H1 (cell line): ENCODE measurements around the gene CACNB2. TPM values are rescaled to one million over a fixed set of nuclear protein-coding genes. Genes with fewer than 3 reads are reported as not detected.

ENCODE experiments used
- CHD2 ChIP-seq: IDR thresholded peaks from 2 replicates; pipeline ENCODE4 v1.6.1; 2012; ENCODE audit warnings: low read length, improper control_type of control experiment
- NANOG ChIP-seq: IDR thresholded peaks from 2 replicates; pipeline ENCODE4 v1.6.1; 2011; ENCODE audit warnings: low read length, low read depth, mild to moderate bottlenecking, inconsistent platforms; ENCODE audit not compliant: insufficient read depth, poor library complexity, severe bottlenecking
- NRF1 ChIP-seq: IDR thresholded peaks from 2 replicates; pipeline ENCODE4 v1.6.1; 2011; ENCODE audit warnings: mild to moderate bottlenecking, low read depth, low read length, improper control_type of control experiment
- POLR2A ChIP-seq, 2 experiments: IDR thresholded peaks; 1 replicate in 1 of 2; 2 replicates in 1 of 2; pipeline ENCODE4 v1.6.1; 2011; ENCODE audit warnings: low read depth in 2 of 2, low read length in 2 of 2, mild to moderate bottlenecking in 2 of 2; ENCODE audit errors: control extremely low read depth in 1 of 2
- SP2 ChIP-seq: IDR thresholded peaks from 2 replicates; pipeline ENCODE4 v1.6.1; 2012; ENCODE audit warnings: mild to moderate bottlenecking, low read length, inconsistent platforms
- SP4 ChIP-seq: IDR thresholded peaks from 2 replicates; pipeline ENCODE4 v1.6.1; 2012; ENCODE audit warnings: low read length, inconsistent platforms
- TAF1 ChIP-seq: IDR thresholded peaks from 2 replicates; pipeline ENCODE4 v1.6.1; 2011; ENCODE audit warnings: mild to moderate bottlenecking, low read depth, low read length
- YY1 ChIP-seq: IDR thresholded peaks from 2 replicates; pipeline ENCODE4 v1.6.1; 2011; ENCODE audit warnings: low read depth, mild to moderate bottlenecking, low read length
- polyA plus RNA-seq, 7 experiments: library from polyadenylated mRNA; depleted of rRNA in 3 of 7; stranded (reverse) in 5 of 7; unstranded in 2 of 7; fragments of >200 nt in 5 of 7; fragments of 200-250 nt in 2 of 7; gene quantifications; 1 replicate in 5 of 7; 2 replicates in 1 of 7; 4 replicates in 1 of 7; pipeline versions ENCODE4 v1.2.1 to v1.2.3, GENCODE V29; 2011 to 2013; ENCODE audit warnings: missing spikeins in 2 of 7, mixed read lengths in 2 of 7
- total RNA-seq: library from RNA; stranded (reverse); fragmentation: NEBNext Ultra II Directional; extraction: Animal tissue kit (Norgen Biotek cat#: 25700); gene quantifications from 2 replicates; pipeline ENCODE4 v1.2.1, GENCODE V29; 2021

CACNB2 gene
- total and polyA plus RNA-seq, 2 of the 8 experiments (the other 6 are each of a cell fraction or from before 2014, with no cell fraction given): 2.4 to 3.2 TPM

DNA sequence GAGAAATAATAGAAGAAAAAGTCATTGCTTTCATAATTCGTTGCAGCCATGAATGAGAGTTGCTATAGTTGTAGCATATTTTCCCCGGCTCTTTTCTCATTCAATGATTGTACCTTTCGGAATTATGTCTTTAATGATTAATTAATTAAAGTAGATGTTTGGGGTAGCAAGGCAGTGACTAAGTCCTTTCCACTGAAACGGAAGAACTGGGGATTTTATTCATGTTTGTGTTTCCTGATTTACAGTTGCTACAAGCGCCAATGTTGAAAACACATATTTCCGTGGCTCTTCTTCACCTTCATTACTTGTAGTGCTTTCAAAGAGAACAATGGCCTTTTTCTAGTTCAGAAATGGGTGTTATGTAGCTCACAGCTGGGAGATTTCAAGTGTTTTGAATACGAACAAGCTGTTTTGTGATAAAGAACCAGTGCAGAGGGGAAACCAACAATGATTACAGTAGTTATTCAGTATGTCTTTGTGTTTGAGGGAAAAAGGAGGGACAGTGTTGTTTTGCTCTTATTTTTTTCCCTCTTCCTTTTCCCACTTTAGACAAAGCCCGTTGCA, 357.7 kb downstream of the CACNB2 start (continued):
- no peak for TF ChIP-seq NANOG
- no peak for TF ChIP-seq POLR2A (IDR thresholded peaks at IDR 0.05; ENCODE audit: control extremely low read depth in 1 of 2, low read depth in 2 of 2, low read length in 2 of 2)
- no peak for TF ChIP-seq NRF1
- TF ChIP-seq SP4: no peak
- no peak for TF ChIP-seq CHD2
- no peak for TF ChIP-seq SP2
- no peak for TF ChIP-seq TAF1
- TF ChIP-seq YY1: no peak
